ENCODE results near the gene ETS2. TPM values are rescaled to one million over a fixed set of nuclear protein-coding genes. Genes with fewer than 3 reads are reported as not detected.
"Not testable (repeated sequence)": the region's sequence is repeated elsewhere in the genome, so short reads cannot be mapped to it uniquely, and the experiment has no call there.

Gene ETS2
- polyA plus RNA-seq, 3 donors, result 54.2 to 150 (median 59.5) TPM

DNA sequence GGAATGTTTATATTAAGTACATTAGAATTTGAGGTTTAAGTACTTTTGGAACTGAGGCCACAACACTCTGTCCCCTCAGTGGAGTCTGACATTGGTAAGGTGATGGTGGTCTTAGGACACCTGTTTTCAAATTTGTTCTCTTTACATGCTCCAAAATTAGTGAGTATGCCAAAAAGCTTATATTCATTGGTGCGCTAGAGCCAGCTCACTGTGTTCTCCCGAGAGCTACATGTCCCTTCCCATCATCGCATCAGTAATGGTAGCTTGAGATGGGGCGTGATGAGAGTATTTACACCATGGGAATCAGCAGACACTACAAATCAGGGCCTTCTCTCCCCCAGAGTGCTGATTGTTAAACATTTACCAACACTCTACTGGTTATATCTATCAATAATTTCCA, 19.5 kb downstream of the ETS2 start:
- peaks cover 44 to 50% of the 10 kb centered on the region in 2 donors for H3K36me3 Mint-ChIP-seq
- H3K27ac ChIP-seq (ENCODE audit: low read depth in 1 of 2, low read length in 2 of 2), result no peak overlapping the region
- peaks cover 0 to 12% (median 7%) of the 10 kb centered on the region in 7 donors for H3K9me3 Mint-ChIP-seq
- DNase-seq, result no peak
- WGBS (ENCODE audit: insufficient coverage), result no CpG with 5 or more reads among the region's 4 CpGs
- H3K4me1 Mint-ChIP-seq, result peaks cover 31% of the 10 kb centered on the region
- H4K20me1 ChIP-seq (ENCODE audit: insufficient read depth, low read length), result peaks cover 36% of the 10 kb centered on the region
- peaks cover 0 to 2% (median 0%) of the 10 kb centered on the region in 3 donors for H3K27me3 Mint-ChIP-seq (ENCODE audit: low read depth in 3 of 3)
- H3K4me3 ChIP-seq (replicated peaks in 1 of 3; ENCODE audit: low read depth in 2 of 3, low read length in 3 of 3), result no peak overlapping the region
- H3K27ac Mint-ChIP-seq, result peak overlapping the region in 6 of 7 donors; percentile 46 to 74 (median 55)
- no peak overlapping the region for H2AFZ ChIP-seq (ENCODE audit: insufficient read depth, low read depth, low read length, poor library complexity, severe bottlenecking)
- H3K27me3 ChIP-seq (ENCODE audit: control insufficient read depth in 2 of 2, insufficient read depth in 2 of 2, low read length in 2 of 2), result no peaks in the 10 kb centered on the region
- intact Hi-C loops (cut with micrococcal nuclease), result no loop called here
- TF ChIP-seq, protein P1, sequence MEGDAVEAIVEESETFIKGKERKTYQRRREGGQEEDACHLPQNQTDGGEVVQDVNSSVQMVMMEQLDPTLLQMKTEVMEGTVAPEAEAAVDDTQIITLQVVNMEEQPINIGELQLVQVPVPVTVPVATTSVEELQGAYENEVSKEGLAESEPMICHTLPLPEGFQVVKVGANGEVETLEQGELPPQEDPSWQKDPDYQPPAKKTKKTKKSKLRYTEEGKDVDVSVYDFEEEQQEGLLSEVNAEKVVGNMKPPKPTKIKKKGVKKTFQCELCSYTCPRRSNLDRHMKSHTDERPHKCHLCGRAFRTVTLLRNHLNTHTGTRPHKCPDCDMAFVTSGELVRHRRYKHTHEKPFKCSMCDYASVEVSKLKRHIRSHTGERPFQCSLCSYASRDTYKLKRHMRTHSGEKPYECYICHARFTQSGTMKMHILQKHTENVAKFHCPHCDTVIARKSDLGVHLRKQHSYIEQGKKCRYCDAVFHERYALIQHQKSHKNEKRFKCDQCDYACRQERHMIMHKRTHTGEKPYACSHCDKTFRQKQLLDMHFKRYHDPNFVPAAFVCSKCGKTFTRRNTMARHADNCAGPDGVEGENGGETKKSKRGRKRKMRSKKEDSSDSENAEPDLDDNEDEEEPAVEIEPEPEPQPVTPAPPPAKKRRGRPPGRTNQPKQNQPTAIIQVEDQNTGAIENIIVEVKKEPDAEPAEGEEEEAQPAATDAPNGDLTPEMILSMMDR (IDR thresholded peaks at IDR 0.05), result no peak
- no peak overlapping the region for H3K4me3 Mint-ChIP-seq
- no peak overlapping the region for H3K9ac ChIP-seq (ENCODE audit: insufficient read depth, low read length, poor library complexity, severe bottlenecking)
- peaks cover 20% of the 10 kb centered on the region for H3K79me2 ChIP-seq (ENCODE audit: insufficient read depth, low read length)
- H3K4me1 ChIP-seq (ENCODE audit: control insufficient read depth in 1 of 2, insufficient read depth in 2 of 2, low read length in 2 of 2), result peaks cover 20 to 25% of the 10 kb centered on the region in 2 donors
- peaks cover 0 to 7% of the 10 kb centered on the region in 2 donors for H3K9me3 ChIP-seq (replicated peaks in 1 of 2; ENCODE audit: control insufficient read depth in 1 of 2, insufficient read depth in 1 of 2, low read length in 2 of 2)
- H3K36me3 ChIP-seq (replicated peaks in 1 of 2; ENCODE audit: control insufficient read depth in 1 of 2, insufficient read depth in 2 of 2, low read length in 2 of 2), result peaks cover 46 to 51% of the 10 kb centered on the region in 2 donors
- no peak overlapping the region for H3K4me2 ChIP-seq (replicated peaks; ENCODE audit: extremely low read depth, low read length, poor library complexity, severe bottlenecking)

DNA sequence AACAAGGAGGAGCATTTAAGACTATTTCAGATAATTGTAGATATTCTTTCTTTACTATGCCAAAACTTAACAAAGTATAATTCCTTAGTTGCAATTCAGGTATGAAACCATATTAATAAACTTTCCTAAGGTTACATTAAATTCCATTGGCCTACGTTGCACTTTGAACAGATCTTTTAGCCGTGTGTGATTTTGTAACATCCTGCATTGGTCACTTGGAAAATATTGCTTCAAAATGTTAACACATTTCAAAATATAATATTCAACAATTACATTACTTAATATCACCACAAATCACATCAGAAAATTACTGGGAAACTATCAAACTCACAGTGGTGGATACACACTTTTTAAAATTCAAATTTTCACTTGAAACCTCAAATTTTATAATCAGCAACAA, 20.2 kb downstream of the ETS2 start:
- H3K4me1 ChIP-seq (ENCODE audit: control insufficient read depth in 1 of 2, insufficient read depth in 2 of 2, low read length in 2 of 2), result peaks cover 19 to 25% of the 10 kb centered on the region in 2 donors
- peaks cover 39 to 44% of the 10 kb centered on the region in 2 donors for H3K36me3 ChIP-seq (replicated peaks in 1 of 2; ENCODE audit: control insufficient read depth in 1 of 2, insufficient read depth in 2 of 2, low read length in 2 of 2)
- H3K27ac ChIP-seq (ENCODE audit: low read depth in 1 of 2, low read length in 2 of 2), result peak overlapping the region in 1 of 2 donors; percentile 36
- H3K79me2 ChIP-seq (ENCODE audit: insufficient read depth, low read length), result peaks cover 20% of the 10 kb centered on the region
- H3K9me3 ChIP-seq (replicated peaks in 1 of 2; ENCODE audit: control insufficient read depth in 1 of 2, insufficient read depth in 1 of 2, low read length in 2 of 2), result peaks cover 0 to 7% of the 10 kb centered on the region in 2 donors
- H3K27ac Mint-ChIP-seq, result peak overlapping the region; percentile 18 to 75 (median 60)
- 0% methylated on average over 1 of the region's 2 CpGs for WGBS (ENCODE audit: insufficient coverage)
- H3K27me3 ChIP-seq (ENCODE audit: control insufficient read depth in 2 of 2, insufficient read depth in 2 of 2, low read length in 2 of 2), result no peaks in the 10 kb centered on the region
- H3K9me3 Mint-ChIP-seq, result peaks cover 0 to 10% (median 7%) of the 10 kb centered on the region in 7 donors
- H3K9ac ChIP-seq (ENCODE audit: insufficient read depth, low read length, poor library complexity, severe bottlenecking), result no peak overlapping the region
- peaks cover 30% of the 10 kb centered on the region for H4K20me1 ChIP-seq (ENCODE audit: insufficient read depth, low read length)
- intact Hi-C loops (cut with micrococcal nuclease), result no loop called here
- H3K4me3 ChIP-seq (replicated peaks in 1 of 3; ENCODE audit: low read depth in 2 of 3, low read length in 3 of 3), result no peak overlapping the region
- no peak overlapping the region for H3K4me3 Mint-ChIP-seq
- no peak overlapping the region for H2AFZ ChIP-seq (ENCODE audit: insufficient read depth, low read depth, low read length, poor library complexity, severe bottlenecking)
- H3K27me3 Mint-ChIP-seq (ENCODE audit: low read depth in 3 of 3), result no peaks in the 10 kb centered on the region
- H3K4me2 ChIP-seq (replicated peaks; ENCODE audit: extremely low read depth, low read length, poor library complexity, severe bottlenecking), result no peak overlapping the region
- TF ChIP-seq, protein P1 (IDR thresholded peaks at IDR 0.05), result no peak
- peaks cover 30% of the 10 kb centered on the region for H3K4me1 Mint-ChIP-seq
- peaks cover 37 to 43% of the 10 kb centered on the region in 2 donors for H3K36me3 Mint-ChIP-seq
- peak in 2 of 3 donors; percentile 57 to 62 for DNase-seq

DNA sequence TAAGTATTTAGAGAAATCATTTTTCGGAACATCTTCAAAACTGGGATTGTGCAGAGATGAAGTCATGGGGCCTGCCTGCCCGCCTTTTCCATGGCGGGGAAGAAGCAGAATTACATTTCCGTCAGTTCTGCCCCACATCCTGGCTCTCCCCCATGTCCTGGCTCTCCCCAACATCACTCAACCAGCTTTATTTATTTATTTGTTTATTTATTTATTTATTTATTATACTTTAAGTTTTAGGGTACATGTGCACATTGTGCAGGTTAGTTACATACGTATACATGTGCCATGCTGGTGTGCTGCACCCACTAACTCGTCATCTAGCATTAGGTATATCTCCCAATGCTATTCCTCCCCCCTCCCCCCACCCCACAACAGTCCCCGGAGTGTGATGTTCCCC, 22.4 kb downstream of the ETS2 start:
- H3K9me3 Mint-ChIP-seq; H3K9ac ChIP-seq (ENCODE audit: insufficient read depth, low read length, poor library complexity, severe bottlenecking); H3K4me3 Mint-ChIP-seq; H3K4me3 ChIP-seq (replicated peaks in 1 of 3; ENCODE audit: low read depth in 2 of 3, low read length in 3 of 3); H4K20me1 ChIP-seq (ENCODE audit: insufficient read depth, low read length); H3K9me3 ChIP-seq (replicated peaks in 1 of 2; ENCODE audit: control insufficient read depth in 1 of 2, insufficient read depth in 1 of 2, low read length in 2 of 2); DNase-seq; H3K27ac Mint-ChIP-seq; H3K4me2 ChIP-seq (replicated peaks; ENCODE audit: extremely low read depth, low read length, poor library complexity, severe bottlenecking); H2AFZ ChIP-seq (ENCODE audit: insufficient read depth, low read depth, low read length, poor library complexity, severe bottlenecking); intact Hi-C loops (cut with micrococcal nuclease); H3K27me3 Mint-ChIP-seq (ENCODE audit: low read depth in 3 of 3); H3K79me2 ChIP-seq (ENCODE audit: insufficient read depth, low read length); H3K27me3 ChIP-seq (ENCODE audit: control insufficient read depth in 2 of 2, insufficient read depth in 2 of 2, low read length in 2 of 2); H3K27ac ChIP-seq (ENCODE audit: low read depth in 1 of 2, low read length in 2 of 2): not testable (repeated sequence)
- WGBS (ENCODE audit: insufficient coverage), result no CpG with 5 or more reads among the region's 7 CpGs
- peaks cover 32 to 36% of the 10 kb centered on the region in 2 donors for H3K4me1 ChIP-seq (ENCODE audit: control insufficient read depth in 1 of 2, insufficient read depth in 2 of 2, low read length in 2 of 2)
- peaks cover 15 to 21% of the 10 kb centered on the region in 2 donors for H3K36me3 Mint-ChIP-seq
- H3K36me3 ChIP-seq (replicated peaks in 1 of 2; ENCODE audit: control insufficient read depth in 1 of 2, insufficient read depth in 2 of 2, low read length in 2 of 2), result peaks cover 17 to 22% of the 10 kb centered on the region in 2 donors
- peaks cover 41% of the 10 kb centered on the region for H3K4me1 Mint-ChIP-seq
